GM18861 (cell line): ENCODE results near the gene PHKA2.

Experiments
- ATAC-seq: cut with Tn5 transposase; IDR thresholded peaks from one replicate; pipeline ENCODE4 v1.9.1; 2021; ENCODE audit not compliant: unreplicated experiment

PHKA2 gene

DNA sequence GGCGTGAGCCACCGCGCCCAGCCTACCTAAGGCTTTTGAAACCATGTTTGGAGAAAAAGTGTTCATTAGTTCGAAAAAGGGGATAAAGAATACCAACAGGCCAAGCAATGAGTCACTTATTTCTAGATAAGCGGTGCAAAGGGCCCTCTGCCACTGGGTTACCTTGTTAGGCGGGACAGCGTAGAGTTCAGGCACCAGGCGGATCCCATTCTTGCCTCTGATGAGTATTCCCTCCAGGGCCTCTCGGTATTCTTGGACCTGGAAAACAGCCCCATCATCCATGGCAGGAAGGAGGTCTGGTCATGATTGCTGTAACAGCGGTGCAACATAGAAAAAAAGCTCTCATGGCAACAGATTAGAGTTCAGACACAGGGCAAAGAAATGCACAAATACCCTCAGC lies 48.0 kb downstream of the PHKA2 start:
- ATAC-seq: no peak

DNA sequence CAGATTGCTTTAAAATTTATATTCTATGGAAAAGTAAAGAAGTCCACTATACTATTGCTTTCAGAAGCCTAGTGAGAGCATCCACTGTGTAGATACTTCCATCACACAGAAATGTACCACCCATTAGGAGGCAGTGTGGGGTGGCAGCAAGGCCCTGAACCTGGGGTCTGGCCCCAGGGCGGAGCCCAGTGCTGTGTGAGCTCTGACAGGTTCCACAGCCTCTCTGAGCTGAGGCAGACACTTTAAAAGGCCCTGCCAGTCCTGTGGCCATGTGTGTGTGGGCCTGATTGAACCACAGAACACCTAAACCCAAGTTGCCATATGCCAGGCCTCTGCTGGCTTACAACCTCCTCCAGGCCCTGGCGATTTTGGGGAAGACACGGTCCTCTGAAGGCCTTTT lies 49.2 kb downstream of the PHKA2 start:
- ATAC-seq: no peak

DNA sequence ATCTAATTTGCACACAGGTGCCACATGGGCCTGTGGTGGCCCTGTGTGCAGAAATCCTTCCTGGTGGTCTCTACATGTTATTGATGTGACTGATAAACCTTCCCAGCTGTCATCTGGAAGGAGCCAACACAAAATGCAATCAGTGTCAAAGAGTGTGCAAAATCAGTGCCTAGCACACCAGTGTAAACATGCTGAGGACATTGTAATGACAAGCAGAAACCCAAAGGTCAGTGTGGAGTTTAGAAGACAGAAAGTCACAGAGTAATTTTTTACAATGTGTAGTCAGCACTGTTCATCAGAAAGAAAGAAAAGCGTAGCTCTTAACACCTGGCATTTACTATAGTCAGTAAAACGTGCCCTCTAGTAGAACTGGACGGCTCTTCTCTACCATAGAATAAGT lies 50.3 kb downstream of the PHKA2 start:
- ATAC-seq: no peak

DNA sequence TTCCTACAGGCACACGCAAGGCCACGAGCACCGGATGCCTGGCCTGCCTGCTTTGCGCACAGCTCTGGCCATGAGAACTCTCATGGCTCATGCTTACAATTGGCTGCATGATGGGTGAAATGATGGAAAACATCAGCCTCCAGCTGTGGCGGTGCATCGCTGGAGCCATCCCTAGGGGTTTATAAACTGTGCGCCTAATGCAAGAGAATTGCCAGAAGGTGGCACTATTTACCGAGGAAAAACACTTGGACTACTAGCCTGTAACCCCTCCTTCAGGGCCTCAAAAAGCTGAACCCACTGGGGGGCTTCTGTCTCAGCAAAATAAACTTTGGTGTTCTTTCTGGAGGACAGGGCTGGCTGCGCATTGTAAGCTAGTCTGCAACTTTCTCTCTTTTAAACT lies 51.9 kb downstream of the PHKA2 start:
- no peak for ATAC-seq

DNA sequence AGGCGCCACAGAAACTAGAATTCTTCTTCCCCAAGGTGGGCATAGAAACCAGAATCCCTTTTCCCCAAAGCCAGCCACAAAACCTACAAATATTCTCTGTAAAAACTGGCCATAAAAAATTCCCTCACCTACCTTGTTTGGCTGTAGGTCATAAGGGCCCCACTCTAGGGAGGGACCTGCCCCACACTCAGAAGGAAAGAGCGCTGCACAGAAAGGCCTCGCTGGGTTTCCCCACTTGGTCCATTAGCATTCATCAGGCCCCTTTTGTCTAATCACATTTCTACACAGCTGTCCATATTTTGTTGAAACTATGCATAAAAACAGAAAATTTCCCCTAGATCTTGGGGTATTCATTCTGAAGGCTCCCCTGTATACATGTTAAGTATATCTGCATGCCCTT lies 54.1 kb downstream of the PHKA2 start:
- ATAC-seq: no peak

DNA sequence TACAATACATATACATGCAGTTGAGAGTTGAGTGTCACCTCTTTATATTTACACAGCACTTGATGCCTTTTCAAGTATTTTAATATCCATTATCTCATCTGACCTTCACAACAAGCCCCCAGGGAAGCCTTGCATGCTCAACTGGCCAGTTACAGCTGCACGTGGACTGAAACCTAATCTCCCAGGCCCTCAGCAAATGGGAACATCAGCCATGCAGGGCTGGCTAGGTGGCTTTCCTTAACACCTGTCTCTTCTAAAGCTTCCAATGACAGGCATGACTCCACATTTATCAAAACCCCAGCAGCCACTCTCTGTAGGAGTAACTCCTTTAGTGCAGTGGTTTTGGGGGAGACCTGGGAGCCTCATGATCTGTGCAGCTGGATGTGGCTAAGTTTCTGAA lies 56.4 kb downstream of the PHKA2 start:
- no peak for ATAC-seq

DNA sequence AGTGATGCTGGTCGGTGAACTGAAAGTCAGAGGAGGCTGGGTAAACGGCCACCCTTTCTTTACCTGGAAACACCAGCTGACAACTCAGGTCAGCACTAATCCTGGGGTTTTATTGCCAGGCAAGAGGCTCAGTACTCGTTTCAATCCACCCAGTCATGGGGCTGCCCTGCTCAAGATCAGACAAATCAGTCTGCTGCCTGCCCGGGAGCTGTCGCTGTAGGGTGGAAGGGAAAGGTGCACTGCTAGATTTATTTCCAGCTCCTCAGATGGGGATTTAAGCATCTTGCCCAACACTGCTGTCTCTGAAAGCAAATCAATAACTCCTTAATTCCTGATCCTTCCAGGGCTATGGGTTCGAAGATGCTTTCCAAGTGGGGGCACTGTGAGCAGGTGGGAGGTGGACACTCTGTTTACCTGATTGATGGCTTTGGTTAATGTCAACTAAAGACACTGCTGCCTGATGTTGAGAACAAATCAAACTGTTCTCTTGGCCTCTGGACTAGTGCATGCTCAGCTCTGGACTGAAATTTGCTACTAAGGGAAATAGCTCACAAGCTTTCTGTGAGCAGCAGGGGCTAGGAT lies 59.3 kb downstream of the PHKA2 start:
- ATAC-seq: no peak

DNA sequence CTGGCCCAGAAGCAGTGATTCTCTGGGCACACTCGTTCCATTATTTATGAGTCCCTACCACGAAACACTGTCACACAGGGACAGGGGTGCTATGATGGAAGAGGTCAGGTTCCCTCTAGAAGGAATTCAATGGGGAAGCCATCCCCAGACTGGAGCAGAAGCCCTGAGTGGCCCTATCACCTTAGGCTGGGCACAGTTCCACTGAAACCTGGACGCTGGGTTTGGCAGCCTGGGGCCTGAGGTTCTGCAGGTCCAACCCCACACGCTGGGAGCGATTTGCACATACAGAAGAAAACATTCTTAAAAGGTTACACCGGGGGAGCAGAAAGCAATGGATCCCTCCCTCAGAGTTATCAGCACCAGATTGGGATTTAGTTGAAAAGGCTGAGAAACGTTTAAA lies 63.3 kb downstream of the PHKA2 start:
- no peak for ATAC-seq

DNA sequence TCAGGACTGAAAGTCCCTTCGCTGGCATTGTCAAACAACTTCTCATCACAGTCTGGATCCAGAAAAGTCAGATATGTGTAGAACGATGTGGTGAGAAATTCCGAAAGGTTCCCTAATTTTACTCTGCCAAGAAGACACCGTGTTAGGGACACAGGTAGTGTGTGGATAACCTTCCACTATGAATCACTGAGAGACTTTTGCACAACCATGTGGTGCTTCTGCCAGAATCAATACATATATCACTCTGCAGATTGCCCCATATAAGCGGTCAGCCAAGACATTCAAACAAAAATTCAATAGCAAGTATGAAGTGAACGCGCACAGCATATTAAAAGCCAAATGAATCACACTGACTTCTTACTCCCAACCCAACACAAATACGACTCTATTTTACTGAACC lies 63.8 kb downstream of the PHKA2 start:
- no peak for ATAC-seq

DNA sequence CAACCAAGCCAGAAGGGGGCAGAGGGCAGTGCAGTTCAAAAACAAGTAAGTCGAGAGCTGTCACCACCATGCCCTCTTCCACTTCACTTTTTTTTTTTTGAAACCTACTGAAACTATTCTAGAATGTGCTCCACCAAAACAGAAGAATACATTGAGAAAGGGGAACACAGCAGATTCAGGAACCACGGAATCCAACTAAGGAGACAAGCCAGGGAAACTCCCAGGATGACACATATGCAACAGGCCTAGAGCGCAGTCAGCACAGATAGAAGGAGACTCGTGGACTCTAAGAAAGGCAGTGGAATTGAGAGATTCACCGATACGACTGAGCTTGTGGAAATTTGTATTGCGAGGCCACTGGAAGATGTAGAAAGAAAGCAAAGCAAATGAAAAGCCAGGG lies 66.1 kb downstream of the PHKA2 start:
- ATAC-seq: no peak

DNA sequence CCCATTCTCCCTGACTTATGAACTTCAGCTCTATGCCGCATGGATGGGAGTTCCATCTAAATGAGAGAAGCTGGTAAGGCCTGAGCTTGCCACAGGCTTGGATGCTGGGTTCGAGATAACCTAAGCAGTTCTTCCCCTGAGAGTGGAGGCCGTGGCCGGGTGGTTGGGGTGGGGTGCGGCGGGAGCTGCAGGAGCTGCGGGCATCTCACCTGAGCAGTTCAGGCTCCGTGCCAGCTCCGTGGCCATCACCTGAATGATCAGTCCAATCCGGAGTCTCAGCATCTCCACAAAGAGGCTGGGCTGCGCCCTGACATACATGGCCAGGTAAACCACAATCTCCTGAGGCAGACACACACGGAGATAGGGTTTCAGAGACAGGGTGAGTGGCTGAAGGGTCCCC lies 77.6 kb downstream of the PHKA2 start:
- ATAC-seq: no peak

DNA sequence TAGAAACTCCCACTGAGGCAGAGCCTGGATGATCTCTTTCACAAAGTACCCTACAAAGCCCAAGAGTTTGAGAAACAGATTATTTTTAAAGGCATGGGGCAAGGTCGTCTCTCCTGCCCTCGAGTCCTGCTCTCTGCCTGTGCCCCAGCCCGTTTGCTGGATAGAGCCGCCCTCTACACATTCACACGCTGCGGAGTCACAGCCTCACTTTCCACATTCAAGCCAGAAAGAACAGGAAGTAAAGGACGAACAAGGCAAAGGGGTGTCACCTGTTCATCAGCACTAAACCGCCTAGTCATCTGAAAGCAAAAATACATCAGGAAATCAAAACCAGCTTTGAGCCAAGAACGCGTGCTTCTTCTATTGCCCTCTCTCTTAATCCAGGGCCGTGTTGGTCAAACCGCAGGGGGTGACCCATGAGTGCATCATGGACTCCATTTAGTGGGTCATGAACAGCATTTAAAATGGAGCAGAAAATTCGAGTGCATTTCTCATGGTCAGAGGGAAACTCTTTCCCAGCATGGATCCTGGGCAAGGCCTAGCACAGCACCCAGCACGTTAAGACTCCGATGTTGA lies 83.4 kb downstream of the PHKA2 start:
- ATAC-seq: no peak

DNA sequence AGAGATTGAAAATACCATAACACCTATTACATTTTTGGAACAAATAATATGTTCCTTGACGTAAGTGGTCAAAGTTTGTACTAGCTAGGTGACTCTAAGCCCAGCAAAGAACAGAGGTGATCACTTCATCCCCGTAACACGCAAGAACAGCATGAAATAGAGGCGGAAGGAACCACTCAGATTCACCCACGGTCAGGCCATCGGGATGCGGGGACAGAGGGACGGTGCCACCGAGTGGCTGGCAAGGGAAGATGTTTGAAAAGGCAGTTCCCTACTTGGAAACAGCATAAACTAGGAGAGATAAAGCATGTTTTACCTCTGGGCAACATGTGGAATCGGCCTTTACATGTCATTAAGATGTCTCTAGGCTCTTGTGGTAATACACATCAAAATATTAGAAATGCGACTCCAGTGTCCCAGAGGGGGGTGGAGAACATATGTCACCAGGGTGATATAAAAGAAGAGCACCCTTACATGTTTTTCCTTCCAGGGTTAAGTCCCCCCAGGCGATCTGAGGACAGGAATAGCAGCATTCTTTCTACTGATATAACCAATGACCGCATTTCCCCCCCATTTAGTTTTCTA lies 84.0 kb downstream of the PHKA2 start:
- ATAC-seq: no peak

DNA sequence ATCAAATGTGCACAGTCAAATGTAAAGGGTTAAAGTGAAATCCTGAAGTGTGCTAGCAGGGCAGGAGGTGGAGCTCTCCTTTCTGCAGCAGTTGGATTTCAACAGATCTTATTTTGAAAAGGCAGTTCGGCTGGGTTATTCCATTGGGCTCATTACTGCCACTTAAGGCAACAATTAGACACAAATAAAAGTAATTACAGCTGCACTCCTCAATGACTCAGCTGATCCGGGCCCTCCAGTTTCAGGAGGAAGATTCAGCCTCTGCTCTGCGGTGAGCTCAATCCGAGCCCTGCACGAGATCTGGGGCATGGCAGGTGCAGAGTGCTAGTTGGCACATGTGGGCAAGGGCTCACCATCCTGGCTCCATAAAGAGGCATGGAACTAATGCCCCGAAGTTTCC lies 85.4 kb downstream of the PHKA2 start:
- no peak for ATAC-seq

DNA sequence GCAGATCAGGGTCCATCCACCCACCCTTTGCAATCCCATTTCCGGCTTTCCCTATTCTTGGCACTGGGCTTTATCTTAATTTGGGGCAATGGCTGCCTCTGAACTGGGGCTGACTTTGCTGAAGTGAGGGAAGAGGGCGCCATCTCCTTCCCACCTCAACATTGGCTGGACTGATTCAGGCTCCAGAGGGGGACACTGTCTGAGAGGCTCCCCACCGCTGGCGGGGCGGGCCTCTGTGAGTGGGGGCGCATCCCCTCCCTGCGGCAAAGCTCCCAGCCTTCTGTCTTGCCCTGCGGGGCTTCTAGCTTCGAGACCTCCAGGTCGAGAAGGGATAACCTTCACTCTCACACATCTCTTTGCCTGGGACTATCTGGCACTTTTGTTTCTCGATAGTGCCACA lies 85.8 kb downstream of the PHKA2 start:
- no peak for ATAC-seq

DNA sequence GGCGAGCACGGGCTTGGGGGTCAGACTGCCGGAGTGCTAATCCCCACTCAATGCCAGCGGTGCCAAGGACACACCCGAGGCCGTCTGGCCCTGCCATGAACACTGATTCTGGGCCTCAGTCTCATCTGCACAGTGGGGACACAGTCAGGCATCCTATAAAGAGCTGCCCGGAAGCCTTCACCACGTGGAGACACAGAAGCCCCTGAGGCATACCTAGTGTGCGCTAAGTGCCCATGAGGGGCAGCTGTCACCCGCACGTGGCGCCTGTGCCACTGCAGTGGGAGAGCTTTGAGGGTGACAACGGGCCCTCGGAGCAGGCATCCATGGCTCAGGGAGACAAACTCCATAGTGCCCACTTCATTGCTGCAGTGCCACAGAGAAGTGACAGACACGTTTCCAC lies 86.3 kb downstream of the PHKA2 start:
- no peak for ATAC-seq

DNA sequence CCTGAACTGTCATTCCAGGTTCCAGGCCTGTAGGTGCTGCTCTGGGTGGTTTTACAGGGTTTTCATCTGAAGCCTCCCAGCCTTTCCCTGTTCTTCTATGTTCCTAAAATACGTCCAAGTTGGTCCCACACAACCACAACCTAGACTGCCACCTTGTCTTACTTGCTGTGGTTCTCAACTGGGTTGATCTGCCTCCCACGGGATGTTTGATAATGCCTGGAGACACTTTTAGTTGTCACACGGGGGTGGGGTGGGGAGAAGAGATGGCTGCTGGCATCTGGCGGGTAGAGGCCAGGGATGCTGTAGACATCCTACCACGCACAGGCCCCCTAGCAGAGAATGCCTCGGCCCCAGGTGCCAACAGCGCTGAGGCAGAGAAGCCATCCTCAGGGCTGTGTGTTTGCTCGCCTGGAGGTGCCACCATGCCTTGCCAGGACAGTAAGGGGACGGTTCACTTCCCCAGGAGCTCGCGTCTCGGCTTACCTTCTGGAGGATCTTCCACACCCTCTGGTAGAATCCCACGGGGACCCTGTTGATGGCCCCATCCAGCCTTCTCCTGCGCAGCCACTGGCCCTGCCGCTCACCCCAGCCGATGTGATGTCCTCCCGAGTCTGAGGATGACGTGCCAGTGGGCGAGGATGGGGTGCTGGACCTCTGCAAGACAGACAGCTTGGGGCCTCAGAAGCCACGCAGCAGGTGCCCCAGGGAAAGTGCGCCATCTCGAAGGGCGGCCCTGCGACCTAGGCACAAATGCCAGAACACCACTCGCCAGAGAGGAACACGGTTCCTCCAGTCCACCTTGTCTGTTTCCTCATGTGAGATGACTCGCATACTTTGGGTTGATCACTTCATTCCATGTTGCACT lies 87.0 kb downstream of the PHKA2 start:
- no peak for ATAC-seq

DNA sequence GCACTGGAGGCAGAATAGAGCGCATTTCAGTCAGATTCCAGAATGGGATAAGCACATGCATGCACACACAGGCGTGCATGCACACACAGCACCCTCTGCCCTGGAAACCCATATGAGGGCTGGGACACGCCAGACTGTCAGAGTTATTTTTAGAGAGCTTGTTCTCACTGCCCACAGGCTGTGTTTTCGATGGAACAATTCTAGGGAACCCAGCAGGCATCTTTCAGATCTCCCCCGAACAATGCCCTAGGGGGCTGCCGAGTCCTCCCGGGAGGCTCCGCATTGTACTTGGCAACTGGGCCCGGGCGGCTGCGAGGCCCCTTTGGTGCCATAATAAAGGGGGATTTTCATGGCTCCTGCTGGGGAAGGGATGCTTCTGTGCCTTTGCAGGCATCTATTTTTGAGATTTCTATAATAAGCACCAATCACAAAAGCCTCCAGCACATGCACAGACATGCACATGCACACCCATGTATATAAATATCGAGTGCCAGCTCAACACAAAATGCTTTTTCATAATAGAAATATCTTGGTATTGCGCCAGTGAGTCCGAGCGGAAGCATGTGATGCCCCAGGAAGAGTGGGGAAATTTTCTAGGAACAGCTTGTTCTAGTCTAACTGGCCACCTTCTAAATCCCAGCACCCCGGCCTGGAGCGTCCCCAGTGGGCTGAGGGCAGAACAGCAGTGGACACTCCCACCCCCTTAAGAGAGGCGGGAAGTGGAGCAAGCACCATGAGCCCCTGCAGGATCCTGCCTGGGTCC lies 88.5 kb downstream of the PHKA2 start:
- no peak for ATAC-seq

DNA sequence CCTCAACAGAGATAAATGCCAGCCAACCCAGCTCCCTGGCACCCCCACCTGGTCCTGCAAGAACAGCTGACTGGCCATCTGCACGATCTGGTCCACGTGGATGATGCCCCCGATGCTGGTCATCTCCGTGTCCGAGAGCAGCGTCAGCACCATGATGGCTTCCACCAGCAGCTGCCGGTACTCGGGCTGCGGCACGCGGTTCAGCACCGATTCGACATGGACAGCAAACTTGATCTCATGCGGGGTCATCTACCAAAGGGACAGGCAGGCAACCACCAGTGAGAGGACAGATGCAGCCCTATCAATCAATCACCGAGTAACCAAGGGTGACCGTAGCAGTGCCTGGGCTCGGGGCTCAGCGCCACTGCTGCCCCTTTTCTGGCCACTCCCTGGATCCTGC lies 89.8 kb downstream of the PHKA2 start:
- ATAC-seq: no peak

DNA sequence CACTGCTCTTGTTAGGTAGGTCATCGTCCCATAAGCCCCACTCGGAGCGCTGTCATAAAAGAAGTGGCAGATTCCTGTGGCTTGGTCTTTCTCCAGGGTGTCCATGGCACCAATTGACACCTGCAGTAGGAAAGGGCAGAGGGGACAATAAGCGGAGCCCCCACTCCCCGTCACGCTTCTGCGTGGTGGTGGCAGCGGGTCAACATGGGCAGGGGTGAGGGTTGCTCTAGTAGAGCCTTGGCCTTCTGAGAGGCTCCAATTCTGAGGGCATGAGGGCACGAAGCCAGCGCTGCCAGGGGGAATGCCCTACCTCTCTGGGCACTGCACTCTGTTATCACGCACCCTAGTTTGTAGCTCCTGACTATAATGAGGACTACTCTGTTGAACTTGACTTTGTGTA lies 90.4 kb downstream of the PHKA2 start:
- no peak for ATAC-seq

DNA sequence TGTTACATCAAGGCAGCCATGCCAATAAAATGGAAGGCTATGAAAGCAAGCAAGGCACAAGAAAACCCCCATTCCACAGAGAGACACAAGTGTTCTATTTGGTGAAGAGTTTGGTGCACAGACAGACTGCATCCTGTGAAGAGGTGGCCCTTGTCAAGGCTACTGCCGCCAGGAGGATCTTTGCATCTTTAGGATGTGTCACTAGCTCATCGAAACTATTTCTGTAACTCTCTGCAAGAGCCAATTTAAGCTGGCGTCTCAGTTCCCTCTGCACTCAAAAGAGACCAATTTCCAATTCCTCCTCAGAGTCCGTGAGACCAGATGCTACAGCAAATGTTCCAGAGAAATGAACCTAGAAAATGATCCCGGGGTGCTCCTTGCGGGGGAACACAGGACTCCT lies 91.0 kb downstream of the PHKA2 start:
- ATAC-seq: no peak
